ENCODE measurements around the gene CNNM2.

Gene CNNM2

DNA sequence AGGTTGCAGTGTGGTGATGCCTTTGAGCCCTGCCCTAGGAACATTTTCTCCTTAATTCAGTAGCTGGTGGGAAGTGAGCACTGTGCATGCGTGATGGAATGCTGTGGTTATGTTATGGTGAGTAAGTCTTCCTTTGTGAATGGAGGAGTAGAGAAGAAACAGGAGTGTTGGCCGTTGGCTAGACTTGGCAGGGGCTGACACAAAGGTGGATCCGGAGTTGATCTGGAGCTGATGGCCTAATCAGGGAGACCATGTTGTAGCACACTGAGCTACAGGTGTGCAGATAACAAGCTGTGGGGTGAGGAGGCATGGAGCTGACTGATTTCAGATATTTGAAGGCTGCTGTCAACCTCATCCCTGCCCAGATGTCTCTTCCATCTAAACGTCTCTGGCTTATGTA lies 122.3 kb downstream of the CNNM2 start:
- Histone ChIP-seq H3K27ac (ENCODE audit: low read depth, low read length, poor library complexity, severe bottlenecking) (no peak overlapping the region), H3K4me2 (ENCODE audit: low read length) (no peak overlapping the region), H3K9ac (ENCODE audit: low read length) (no peak overlapping the region)

DNA sequence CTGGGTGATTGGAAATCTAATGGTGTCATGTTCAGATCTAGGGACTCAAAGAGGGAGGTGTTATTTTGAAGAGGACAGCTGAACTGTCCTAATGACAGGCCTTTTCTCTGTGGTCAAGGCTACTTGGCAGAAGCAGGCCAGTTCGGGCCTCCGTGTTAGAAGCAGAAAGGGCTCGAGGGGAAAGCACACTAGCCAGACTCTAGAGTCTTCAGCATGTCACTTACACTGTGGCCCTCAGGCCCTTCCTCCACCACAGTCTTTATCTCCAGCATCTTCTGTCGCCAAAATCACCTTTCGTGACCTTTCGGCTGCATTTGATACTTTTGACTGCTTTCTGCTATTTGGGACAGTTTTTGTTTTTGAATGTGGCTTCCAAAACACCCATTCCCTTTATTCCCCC lies 123.3 kb downstream of the CNNM2 start:
- Histone ChIP-seq H3F3A (ENCODE audit: insufficient read depth, low read length) (no peaks in the 10 kb centered on the region), H3K4me1 (ENCODE audit: insufficient read depth, low read length, severe bottlenecking) (no peaks in the 10 kb centered on the region), H3K9me2 (ENCODE audit: low read depth, low read length) (no peaks in the 10 kb centered on the region), H3K9ac (ENCODE audit: low read length) (no peak overlapping the region), H2AFZ (ENCODE audit: low read length) (no peak overlapping the region), H3K4me2 (ENCODE audit: low read length) (no peak overlapping the region), H4K20me1 (ENCODE audit: insufficient read depth, low read length) (no peaks in the 10 kb centered on the region), H3K9me3 (ENCODE audit: low read length) (no peaks in the 10 kb centered on the region), H3K79me2 (ENCODE audit: insufficient read depth, low read length) (no peaks in the 10 kb centered on the region), H3K27me3 (ENCODE audit: insufficient read depth, low read length) (no peaks in the 10 kb centered on the region), H3K27ac (ENCODE audit: low read depth, low read length, poor library complexity, severe bottlenecking) (no peak overlapping the region), H3K36me3 (ENCODE audit: insufficient read depth, low read length) (no peaks in the 10 kb centered on the region), H3K4me3 (ENCODE audit: low read depth, low read length, poor library complexity, severe bottlenecking) (no peak overlapping the region)
- TF ChIP-seq, protein P1, sequence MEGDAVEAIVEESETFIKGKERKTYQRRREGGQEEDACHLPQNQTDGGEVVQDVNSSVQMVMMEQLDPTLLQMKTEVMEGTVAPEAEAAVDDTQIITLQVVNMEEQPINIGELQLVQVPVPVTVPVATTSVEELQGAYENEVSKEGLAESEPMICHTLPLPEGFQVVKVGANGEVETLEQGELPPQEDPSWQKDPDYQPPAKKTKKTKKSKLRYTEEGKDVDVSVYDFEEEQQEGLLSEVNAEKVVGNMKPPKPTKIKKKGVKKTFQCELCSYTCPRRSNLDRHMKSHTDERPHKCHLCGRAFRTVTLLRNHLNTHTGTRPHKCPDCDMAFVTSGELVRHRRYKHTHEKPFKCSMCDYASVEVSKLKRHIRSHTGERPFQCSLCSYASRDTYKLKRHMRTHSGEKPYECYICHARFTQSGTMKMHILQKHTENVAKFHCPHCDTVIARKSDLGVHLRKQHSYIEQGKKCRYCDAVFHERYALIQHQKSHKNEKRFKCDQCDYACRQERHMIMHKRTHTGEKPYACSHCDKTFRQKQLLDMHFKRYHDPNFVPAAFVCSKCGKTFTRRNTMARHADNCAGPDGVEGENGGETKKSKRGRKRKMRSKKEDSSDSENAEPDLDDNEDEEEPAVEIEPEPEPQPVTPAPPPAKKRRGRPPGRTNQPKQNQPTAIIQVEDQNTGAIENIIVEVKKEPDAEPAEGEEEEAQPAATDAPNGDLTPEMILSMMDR (IDR thresholded peaks at IDR 0.05; ENCODE audit: low read length) = no peak
- no peak for TF ChIP-seq EZH2 (IDR thresholded peaks at IDR 0.05; ENCODE audit: borderline replicate concordance, low read length)

More for the DNA sequence above, 122.3 kb downstream of the CNNM2 start:
- Histone ChIP-seq H3F3A (ENCODE audit: insufficient read depth, low read length) (no peaks in the 10 kb centered on the region), H3K9me3 (ENCODE audit: low read length) (no peaks in the 10 kb centered on the region), H3K27me3 (ENCODE audit: insufficient read depth, low read length) (no peaks in the 10 kb centered on the region), H3K4me3 (ENCODE audit: low read depth, low read length, poor library complexity, severe bottlenecking) (no peak overlapping the region), H3K36me3 (ENCODE audit: insufficient read depth, low read length) (no peaks in the 10 kb centered on the region), H3K4me1 (ENCODE audit: insufficient read depth, low read length, severe bottlenecking) (no peaks in the 10 kb centered on the region), H3K79me2 (ENCODE audit: insufficient read depth, low read length) (no peaks in the 10 kb centered on the region), H3K9me2 (ENCODE audit: low read depth, low read length) (no peaks in the 10 kb centered on the region), H2AFZ (ENCODE audit: low read length) (no peak overlapping the region), H4K20me1 (ENCODE audit: insufficient read depth, low read length) (no peaks in the 10 kb centered on the region)
- TF ChIP-seq EZH2 (IDR thresholded peaks at IDR 0.05; ENCODE audit: borderline replicate concordance, low read length) = no peak
- TF ChIP-seq, protein P1 (IDR thresholded peaks at IDR 0.05; ENCODE audit: low read length) = no peak

DNA sequence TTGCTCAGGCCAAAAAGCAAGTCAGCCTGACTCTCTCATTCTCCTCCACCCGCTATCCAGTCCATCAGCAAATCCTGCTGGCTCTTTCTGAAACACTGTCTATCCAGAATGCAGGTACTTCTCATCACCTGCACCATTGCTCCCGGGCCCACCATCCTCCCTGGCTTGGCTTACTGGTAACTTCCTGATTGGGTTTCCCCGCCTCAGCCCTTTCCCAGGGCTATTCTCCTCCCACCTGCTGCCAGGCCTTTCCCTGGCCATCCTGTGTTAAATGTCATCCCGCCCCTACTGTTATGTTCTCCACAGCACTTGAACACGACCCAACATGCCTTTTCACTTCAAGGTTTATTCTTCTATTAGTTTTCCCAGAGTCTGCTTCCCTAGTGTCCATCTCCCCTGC lies 124.0 kb downstream of the CNNM2 start:
- Histone ChIP-seq H4K20me1 (ENCODE audit: insufficient read depth, low read length) (no peaks in the 10 kb centered on the region), H3K9me2 (ENCODE audit: low read depth, low read length) (no peaks in the 10 kb centered on the region), H3K4me1 (ENCODE audit: insufficient read depth, low read length, severe bottlenecking) (no peaks in the 10 kb centered on the region), H3K79me2 (ENCODE audit: insufficient read depth, low read length) (no peaks in the 10 kb centered on the region), H3K36me3 (ENCODE audit: insufficient read depth, low read length) (no peaks in the 10 kb centered on the region), H3F3A (ENCODE audit: insufficient read depth, low read length) (no peaks in the 10 kb centered on the region), H3K9ac (ENCODE audit: low read length) (no peak overlapping the region), H3K4me3 (ENCODE audit: low read depth, low read length, poor library complexity, severe bottlenecking) (no peak overlapping the region), H3K27me3 (ENCODE audit: insufficient read depth, low read length) (no peaks in the 10 kb centered on the region), H3K9me3 (ENCODE audit: low read length) (no peaks in the 10 kb centered on the region), H2AFZ (ENCODE audit: low read length) (no peak overlapping the region), H3K27ac (ENCODE audit: low read depth, low read length, poor library complexity, severe bottlenecking) (no peak overlapping the region), H3K4me2 (ENCODE audit: low read length) (no peak overlapping the region)
- TF ChIP-seq, protein P1 (IDR thresholded peaks at IDR 0.05; ENCODE audit: low read length) = no peak
- no peak for TF ChIP-seq EZH2 (IDR thresholded peaks at IDR 0.05; ENCODE audit: borderline replicate concordance, low read length)
